WERI-Rb-1 (cell line): ENCODE results near the gene VSIG10.

ENCODE experiments used
- DNase-seq: peaks from one replicate; pipeline ENCODE4 v3.0.0-alpha.2; 2020
- H3K27ac ChIP-seq: fragments of 250-450 bp; sonication (Bioruptor Pico); 2 replicates; pipeline ENCODE4 v1.5.1; 2020; ENCODE audit warnings: mild to moderate bottlenecking, moderate library complexity
- H3K27me3 ChIP-seq: fragments of 250-450 bp; sonication (Bioruptor Pico); 2 replicates; pipeline ENCODE4 v1.5.1; 2021; ENCODE audit warnings: mild to moderate bottlenecking, low read depth, moderate library complexity; ENCODE audit not compliant: insufficient read depth, severe bottlenecking
- H3K36me3 ChIP-seq: fragments of 250-450 bp; sonication (Bioruptor Pico); 2 replicates; pipeline ENCODE4 v1.5.1; 2020; ENCODE audit warnings: mild to moderate bottlenecking, moderate library complexity
- H3K4me3 ChIP-seq: 2 replicates; pipeline ENCODE4 v1.5.1; 2011; ENCODE audit warnings: low read depth, mild to moderate bottlenecking, control low read depth, low read length
- H3K9me3 ChIP-seq: fragments of 250-450 bp; sonication (Bioruptor Pico); 2 replicates; pipeline ENCODE4 v1.5.1; 2021; ENCODE audit warnings: mild to moderate bottlenecking, moderate library complexity; ENCODE audit not compliant: severe bottlenecking
- TF ChIP-seq, protein P1 (sequence below): IDR thresholded peaks from 2 replicates; pipeline ENCODE4 v1.5.1; 2011; ENCODE audit warnings: low read depth, mild to moderate bottlenecking, control low read depth, inconsistent platforms, low read length

VSIG10 gene

DNA sequence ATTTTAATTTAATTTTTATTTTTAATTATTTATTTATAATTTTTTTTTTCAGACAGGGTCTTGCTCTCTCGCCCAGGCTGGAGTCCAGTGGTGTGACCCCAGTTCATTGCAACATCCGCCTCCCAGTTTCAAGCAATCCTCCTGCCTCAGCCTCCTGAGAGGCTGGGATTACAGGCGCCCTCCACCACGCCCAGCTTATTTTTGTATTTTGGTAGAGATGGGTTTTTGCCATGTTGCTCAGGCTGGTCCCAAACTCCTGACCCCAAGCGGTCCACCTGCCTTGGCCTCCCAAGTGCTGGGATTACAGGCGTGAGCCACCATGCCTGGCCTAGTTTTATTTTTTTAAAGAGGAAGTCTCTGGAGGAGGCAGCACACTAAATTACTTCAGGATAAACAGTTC lies 18.5 kb upstream of the VSIG10 start:
- Histone ChIP-seq H3K27ac (no peak overlapping the region), H3K4me3 (no peak overlapping the region), H3K36me3 (no peaks in the 10 kb centered on the region), H3K9me3 (no peaks in the 10 kb centered on the region), H3K27me3 (no peaks in the 10 kb centered on the region)
- TF ChIP-seq, protein P1, sequence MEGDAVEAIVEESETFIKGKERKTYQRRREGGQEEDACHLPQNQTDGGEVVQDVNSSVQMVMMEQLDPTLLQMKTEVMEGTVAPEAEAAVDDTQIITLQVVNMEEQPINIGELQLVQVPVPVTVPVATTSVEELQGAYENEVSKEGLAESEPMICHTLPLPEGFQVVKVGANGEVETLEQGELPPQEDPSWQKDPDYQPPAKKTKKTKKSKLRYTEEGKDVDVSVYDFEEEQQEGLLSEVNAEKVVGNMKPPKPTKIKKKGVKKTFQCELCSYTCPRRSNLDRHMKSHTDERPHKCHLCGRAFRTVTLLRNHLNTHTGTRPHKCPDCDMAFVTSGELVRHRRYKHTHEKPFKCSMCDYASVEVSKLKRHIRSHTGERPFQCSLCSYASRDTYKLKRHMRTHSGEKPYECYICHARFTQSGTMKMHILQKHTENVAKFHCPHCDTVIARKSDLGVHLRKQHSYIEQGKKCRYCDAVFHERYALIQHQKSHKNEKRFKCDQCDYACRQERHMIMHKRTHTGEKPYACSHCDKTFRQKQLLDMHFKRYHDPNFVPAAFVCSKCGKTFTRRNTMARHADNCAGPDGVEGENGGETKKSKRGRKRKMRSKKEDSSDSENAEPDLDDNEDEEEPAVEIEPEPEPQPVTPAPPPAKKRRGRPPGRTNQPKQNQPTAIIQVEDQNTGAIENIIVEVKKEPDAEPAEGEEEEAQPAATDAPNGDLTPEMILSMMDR = no peak
- no peak for DNase-seq

DNA sequence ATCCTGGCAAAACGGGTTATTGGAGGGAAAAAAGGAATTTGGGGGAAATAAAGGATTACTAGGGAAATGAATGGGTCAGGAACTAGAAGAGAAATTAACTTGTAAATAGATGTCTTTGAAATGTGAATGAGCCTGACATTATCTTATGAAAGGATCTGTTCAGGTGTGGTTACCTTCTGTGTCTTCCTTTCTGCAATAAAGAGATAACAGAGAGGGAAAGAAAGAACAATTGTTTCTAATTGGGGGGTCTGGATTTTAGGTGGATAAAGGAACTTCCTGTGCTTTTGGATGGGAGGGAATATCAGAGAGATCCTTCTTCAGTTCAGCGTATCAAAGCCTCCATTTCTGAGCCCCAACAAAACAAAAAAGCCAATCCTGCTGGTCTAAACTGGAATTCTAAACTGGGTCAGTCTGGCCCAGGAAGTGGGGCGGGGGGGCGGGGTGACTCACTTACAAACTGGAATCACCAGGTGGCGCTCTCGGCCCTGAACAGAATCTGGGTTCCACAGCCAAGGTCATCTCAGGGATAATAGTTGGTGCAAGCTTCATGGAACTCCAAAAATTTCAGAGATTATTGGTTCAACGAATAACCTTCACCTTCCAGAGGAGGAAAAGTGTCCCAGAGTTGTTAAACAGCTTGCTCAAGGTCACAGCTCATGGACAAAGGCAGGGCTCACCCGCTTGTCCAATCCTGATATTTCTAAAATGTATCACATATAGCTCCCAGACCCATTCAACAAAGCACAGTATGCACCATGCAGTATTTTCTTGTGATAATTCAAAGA lies 17.0 kb upstream of the VSIG10 start:
- H3K9me3 ChIP-seq = no peaks in the 10 kb centered on the region
- TF ChIP-seq, protein P1 = peak; percentile 57
- peak; percentile 75 for DNase-seq

DNA sequence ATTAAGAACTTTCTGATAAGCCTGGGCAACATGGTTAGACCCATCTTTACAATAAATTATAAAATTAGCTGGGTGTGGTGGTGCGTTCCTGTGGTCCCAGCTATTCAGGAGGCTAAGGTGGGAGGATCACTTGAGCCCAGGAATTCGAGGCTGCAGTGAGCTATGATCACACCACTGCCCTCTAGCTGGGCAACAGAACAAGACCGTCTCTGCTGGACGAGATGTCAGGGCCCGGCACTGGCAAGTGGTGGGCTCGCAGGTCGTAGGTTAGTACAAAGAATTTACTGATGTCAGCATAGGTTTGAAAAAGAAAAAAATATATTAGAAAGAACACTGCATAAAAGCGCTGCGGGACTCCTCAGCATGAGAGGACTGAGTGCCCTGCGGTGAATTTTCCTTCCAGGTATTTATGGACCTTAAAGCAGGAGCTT lies 15.7 kb upstream of the VSIG10 start:
- Histone ChIP-seq H3K4me3 (no peak overlapping the region), H3K27ac (peak overlapping the region; percentile 22; the same call in 1 of the 2 replicates)
- TF ChIP-seq, protein P1 = no peak

More for the DNA sequence above, 17.0 kb upstream of the VSIG10 start:
- H3K36me3 ChIP-seq = no peaks in the 10 kb centered on the region
- peak overlapping the region; percentile 75 for H3K27ac ChIP-seq
- H3K4me3 ChIP-seq = no peak overlapping the region
- no peaks in the 10 kb centered on the region for H3K27me3 ChIP-seq

DNA sequence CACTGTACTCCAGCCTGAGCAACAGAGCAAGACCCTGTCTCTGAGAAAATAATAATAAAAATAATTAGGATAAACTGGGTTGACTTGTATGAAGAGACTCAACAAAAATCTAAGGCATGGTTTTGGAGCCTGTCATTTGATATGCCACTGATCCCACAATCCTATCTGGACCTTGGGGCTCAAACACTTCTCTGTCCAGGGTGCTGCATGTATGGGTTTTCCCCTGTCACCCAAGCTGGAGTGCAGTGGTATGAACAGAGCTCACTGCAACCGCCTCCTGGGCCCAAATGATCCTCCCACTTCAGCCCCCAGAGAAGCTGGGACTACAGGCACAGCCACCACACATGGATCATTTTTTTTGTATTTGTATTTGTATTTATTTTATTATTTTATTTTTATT lies 5.3 kb upstream of the VSIG10 start:
- no peaks in the 10 kb centered on the region for H3K9me3 ChIP-seq

More for the DNA sequence above, 15.7 kb upstream of the VSIG10 start:
- no peaks in the 10 kb centered on the region for H3K9me3 ChIP-seq
- DNase-seq = no peak
- no peaks in the 10 kb centered on the region for H3K36me3 ChIP-seq
- no peaks in the 10 kb centered on the region for H3K27me3 ChIP-seq

DNA sequence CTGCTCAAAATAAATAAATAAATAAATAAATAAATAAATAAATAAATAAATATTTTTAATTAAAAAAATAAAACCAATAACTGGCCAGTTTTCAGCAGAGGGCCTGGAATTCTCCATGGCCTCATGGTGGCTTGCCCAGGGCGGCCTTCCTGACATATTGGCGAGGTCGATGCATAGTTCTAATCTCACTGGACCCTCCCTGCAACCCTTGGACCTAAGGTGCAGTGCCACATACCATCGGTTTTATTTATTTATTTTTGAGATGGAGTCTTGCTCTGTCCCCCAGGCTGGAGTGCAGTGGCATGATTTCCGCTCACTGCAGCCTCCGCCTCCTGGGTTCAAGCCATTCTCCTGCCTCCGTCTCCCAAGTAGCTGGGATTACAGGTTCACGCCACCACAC lies 3.9 kb upstream of the VSIG10 start:
- no peaks in the 10 kb centered on the region for H3K9me3 ChIP-seq

More for the DNA sequence above, 5.3 kb upstream of the VSIG10 start:
- TF ChIP-seq, protein P1 = no peak
- H3K4me3 ChIP-seq = no peak overlapping the region
- DNase-seq = no peak
- no peaks in the 10 kb centered on the region for H3K36me3 ChIP-seq
- no peaks in the 10 kb centered on the region for H3K27me3 ChIP-seq
- no peak overlapping the region for H3K27ac ChIP-seq

More for the DNA sequence above, 3.9 kb upstream of the VSIG10 start:
- DNase-seq = no peak
- H3K36me3 ChIP-seq = no peaks in the 10 kb centered on the region; the same call in 1 of the 2 replicates
- no peak overlapping the region for H3K27ac ChIP-seq
- TF ChIP-seq, protein P1 = no peak
- H3K27me3 ChIP-seq = no peaks in the 10 kb centered on the region
- no peak overlapping the region for H3K4me3 ChIP-seq
